ENCODE data around the gene ERBB2.
"Not testable (repeated sequence)": the region's sequence is repeated elsewhere in the genome, so short reads cannot be mapped to it uniquely, and the experiment has no call there.

ERBB2 gene

GRCh38 chr17:39705786-39706348 lies 6.0 kb downstream of the ERBB2 start:
- no peak for DNase-seq

GRCh38 chr17:39706383-39706782 lies 6.5 kb downstream of the ERBB2 start:
- DNase-seq: no peak

- DNase-seq: no peak
These were observed 7.1 kb downstream of the ERBB2 start for GRCh38 chr17:39706921-39707337.

- DNase-seq: no peak
These were observed 9.6 kb downstream of the ERBB2 start for GRCh38 chr17:39709319-39709997.

- DNase-seq: no peak
These were observed 10.4 kb downstream of the ERBB2 start for GRCh38 chr17:39709998-39710964.

GRCh38 chr17:39711071-39711470 lies 11.2 kb downstream of the ERBB2 start:
- DNase-seq: not testable (repeated sequence)

GRCh38 chr17:39711851-39712250 lies 12.0 kb downstream of the ERBB2 start:
- no peak for DNase-seq

GRCh38 chr17:39714234-39714633 lies 14.4 kb downstream of the ERBB2 start:
- no peak for DNase-seq

GRCh38 chr17:39715375-39716072 lies 15.7 kb downstream of the ERBB2 start:
- DNase-seq: no peak

GRCh38 chr17:39716073-39716818 lies 16.4 kb downstream of the ERBB2 start:
- DNase-seq: no peak

GRCh38 chr17:39716879-39717536 lies 17.1 kb downstream of the ERBB2 start:
- DNase-seq: no peak

GRCh38 chr17:39717660-39718059 lies 17.8 kb downstream of the ERBB2 start:
- no peak for DNase-seq

GRCh38 chr17:39719563-39720355 lies 19.9 kb downstream of the ERBB2 start:
- no peak for DNase-seq

GRCh38 chr17:39722104-39722503 lies 22.2 kb downstream of the ERBB2 start:
- DNase-seq: no peak

- DNase-seq: no peak
These were observed 23.3 kb downstream of the ERBB2 start for GRCh38 chr17:39722965-39723848.

- no peak for DNase-seq
These were observed 24.9 kb downstream of the ERBB2 start for GRCh38 chr17:39724731-39725130.

- not testable (repeated sequence) for DNase-seq
These were observed 26.1 kb downstream of the ERBB2 start for GRCh38 chr17:39725923-39726322.

GRCh38 chr17:39726617-39727016 lies 26.8 kb downstream of the ERBB2 start:
- DNase-seq: no peak

- DNase-seq: no peak
These were observed 27.7 kb downstream of the ERBB2 start for GRCh38 chr17:39727556-39727955.
